ENCODE results near the gene FGFR3.
A peak's percentile ranks its signal among the peaks of the same experiment; 100 is the strongest.

FGFR3 gene

GRCh38 chr4:1792832-1793495 is at the start of gene FGFR3:
FGFR3 (plus strand) TSS chr4:1793293; CDS start chr4:1793935, 642 bp downstream.
- Histone ChIP-seq H3K4me3 (ENCODE audit: low read length) (no peak within 1 kb of the TSS), H3K27me3 (replicated peaks; ENCODE audit: control insufficient read depth, insufficient read depth, low read length) (peaks cover 23% of the 10 kb centered on the region), H3K4me1 (ENCODE audit: control insufficient read depth, insufficient read depth, low read length) (no peaks in the 10 kb centered on the region), H3K9me3 (ENCODE audit: control insufficient read depth, low read length) (no peaks in the 10 kb centered on the region), H3K9ac (ENCODE audit: low read length) (no peak within 1 kb of the TSS), H3K36me3 (ENCODE audit: control insufficient read depth, insufficient read depth, low read length, severe bottlenecking) (no peaks in the 10 kb centered on the region)
- DNase-seq (ENCODE audit: low read depth): peak; percentile 74

- Histone ChIP-seq H3K9me3 (ENCODE audit: control insufficient read depth, low read length) (peaks cover 4% of the 10 kb centered on the region), H3K4me3 (ENCODE audit: low read length) (no peak overlapping the region), H3K27me3 (replicated peaks; ENCODE audit: control insufficient read depth, insufficient read depth, low read length) (peaks cover 4% of the 10 kb centered on the region), H3K4me1 (ENCODE audit: control insufficient read depth, insufficient read depth, low read length) (no peaks in the 10 kb centered on the region), H3K9ac (ENCODE audit: low read length) (no peak overlapping the region), H3K36me3 (ENCODE audit: control insufficient read depth, insufficient read depth, low read length, severe bottlenecking) (peaks cover 6% of the 10 kb centered on the region)
- DNase-seq (ENCODE audit: low read depth): no peak
Observed at GRCh38 chr4:1743551-1743950, 49.5 kb upstream of the FGFR3 start.

- H3K27me3 ChIP-seq (replicated peaks; ENCODE audit: control insufficient read depth, insufficient read depth, low read length): peaks cover 4% of the 10 kb centered on the region
- peaks cover 5% of the 10 kb centered on the region for H3K36me3 ChIP-seq (ENCODE audit: control insufficient read depth, insufficient read depth, low read length, severe bottlenecking)
- no peaks in the 10 kb centered on the region for H3K4me1 ChIP-seq (ENCODE audit: control insufficient read depth, insufficient read depth, low read length)
- H3K9me3 ChIP-seq (ENCODE audit: control insufficient read depth, low read length): no peaks in the 10 kb centered on the region
- no peak overlapping the region for H3K4me3 ChIP-seq (ENCODE audit: low read length)
- H3K9ac ChIP-seq (ENCODE audit: low read length): no peak overlapping the region
- DNase-seq (ENCODE audit: low read depth): no peak
Observed at GRCh38 chr4:1743975-1744374, 49.1 kb upstream of the FGFR3 start.

- H3K27me3 ChIP-seq (replicated peaks; ENCODE audit: control insufficient read depth, insufficient read depth, low read length): peaks cover 4% of the 10 kb centered on the region
- H3K4me1 ChIP-seq (ENCODE audit: control insufficient read depth, insufficient read depth, low read length): no peaks in the 10 kb centered on the region
- H3K9me3 ChIP-seq (ENCODE audit: control insufficient read depth, low read length): no peaks in the 10 kb centered on the region
- H3K4me3 ChIP-seq (ENCODE audit: low read length): no peak overlapping the region
- peaks cover 5% of the 10 kb centered on the region for H3K36me3 ChIP-seq (ENCODE audit: control insufficient read depth, insufficient read depth, low read length, severe bottlenecking)
- H3K9ac ChIP-seq (ENCODE audit: low read length): no peak overlapping the region
- DNase-seq (ENCODE audit: low read depth): no peak
Observed at GRCh38 chr4:1744552-1744951, 48.5 kb upstream of the FGFR3 start.

- Histone ChIP-seq H3K36me3 (ENCODE audit: control insufficient read depth, insufficient read depth, low read length, severe bottlenecking) (peaks cover 5% of the 10 kb centered on the region), H3K27me3 (replicated peaks; ENCODE audit: control insufficient read depth, insufficient read depth, low read length) (peaks cover 4% of the 10 kb centered on the region), H3K4me1 (ENCODE audit: control insufficient read depth, insufficient read depth, low read length) (no peaks in the 10 kb centered on the region), H3K9me3 (ENCODE audit: control insufficient read depth, low read length) (no peaks in the 10 kb centered on the region), H3K9ac (ENCODE audit: low read length) (no peak overlapping the region), H3K4me3 (ENCODE audit: low read length) (no peak overlapping the region)
- no peak for DNase-seq (ENCODE audit: low read depth)
Observed at GRCh38 chr4:1745165-1745564, 47.9 kb upstream of the FGFR3 start.

- H3K9me3 ChIP-seq (ENCODE audit: control insufficient read depth, low read length): no peaks in the 10 kb centered on the region
- DNase-seq (ENCODE audit: low read depth): no peak
Observed at GRCh38 chr4:1745697-1746096, 47.4 kb upstream of the FGFR3 start.

GRCh38 chr4:1746265-1746691 is 46.8 kb upstream of the FGFR3 start:
- H3K4me1 ChIP-seq (ENCODE audit: control insufficient read depth, insufficient read depth, low read length): no peaks in the 10 kb centered on the region
- peaks cover 4% of the 10 kb centered on the region for H3K27me3 ChIP-seq (replicated peaks; ENCODE audit: control insufficient read depth, insufficient read depth, low read length)
- no peaks in the 10 kb centered on the region for H3K9me3 ChIP-seq (ENCODE audit: control insufficient read depth, low read length)
- no peak overlapping the region for H3K9ac ChIP-seq (ENCODE audit: low read length)
- peaks cover under 1% of the 10 kb centered on the region for H3K36me3 ChIP-seq (ENCODE audit: control insufficient read depth, insufficient read depth, low read length, severe bottlenecking)
- H3K4me3 ChIP-seq (ENCODE audit: low read length): no peak overlapping the region
- peak; percentile 79 for DNase-seq (ENCODE audit: low read depth)

More at GRCh38 chr4:1745697-1746096, 47.4 kb upstream of the FGFR3 start:
- Histone ChIP-seq H3K36me3 (ENCODE audit: control insufficient read depth, insufficient read depth, low read length, severe bottlenecking) (peaks cover 5% of the 10 kb centered on the region), H3K4me1 (ENCODE audit: control insufficient read depth, insufficient read depth, low read length) (no peaks in the 10 kb centered on the region), H3K4me3 (ENCODE audit: low read length) (no peak overlapping the region), H3K9ac (ENCODE audit: low read length) (no peak overlapping the region), H3K27me3 (replicated peaks; ENCODE audit: control insufficient read depth, insufficient read depth, low read length) (peaks cover 4% of the 10 kb centered on the region)

GRCh38 chr4:1746919-1747602 is 46.0 kb upstream of the FGFR3 start:
- no peak overlapping the region for H3K9ac ChIP-seq (ENCODE audit: low read length)
- no peaks in the 10 kb centered on the region for H3K36me3 ChIP-seq (ENCODE audit: control insufficient read depth, insufficient read depth, low read length, severe bottlenecking)
- H3K27me3 ChIP-seq (replicated peaks; ENCODE audit: control insufficient read depth, insufficient read depth, low read length): peaks cover 4% of the 10 kb centered on the region
- no peaks in the 10 kb centered on the region for H3K4me1 ChIP-seq (ENCODE audit: control insufficient read depth, insufficient read depth, low read length)
- no peak overlapping the region for H3K4me3 ChIP-seq (ENCODE audit: low read length)
- no peak for DNase-seq (ENCODE audit: low read depth)
- no peaks in the 10 kb centered on the region for H3K9me3 ChIP-seq (ENCODE audit: control insufficient read depth, low read length)

GRCh38 chr4:1747603-1747967 is 45.5 kb upstream of the FGFR3 start:
- H3K4me1 ChIP-seq (ENCODE audit: control insufficient read depth, insufficient read depth, low read length): no peaks in the 10 kb centered on the region
- no peak for DNase-seq (ENCODE audit: low read depth)
- no peak overlapping the region for H3K4me3 ChIP-seq (ENCODE audit: low read length)

GRCh38 chr4:1748465-1748995 is 44.6 kb upstream of the FGFR3 start:
- Histone ChIP-seq H3K27me3 (replicated peaks; ENCODE audit: control insufficient read depth, insufficient read depth, low read length) (peaks cover 4% of the 10 kb centered on the region), H3K9ac (ENCODE audit: low read length) (no peak overlapping the region), H3K9me3 (ENCODE audit: control insufficient read depth, low read length) (no peaks in the 10 kb centered on the region), H3K4me1 (ENCODE audit: control insufficient read depth, insufficient read depth, low read length) (no peaks in the 10 kb centered on the region), H3K4me3 (ENCODE audit: low read length) (no peak overlapping the region), H3K36me3 (ENCODE audit: control insufficient read depth, insufficient read depth, low read length, severe bottlenecking) (no peaks in the 10 kb centered on the region)
- DNase-seq (ENCODE audit: low read depth): peak; percentile 80

More at GRCh38 chr4:1747603-1747967, 45.5 kb upstream of the FGFR3 start:
- no peaks in the 10 kb centered on the region for H3K36me3 ChIP-seq (ENCODE audit: control insufficient read depth, insufficient read depth, low read length, severe bottlenecking)
- no peak overlapping the region for H3K9ac ChIP-seq (ENCODE audit: low read length)
- H3K9me3 ChIP-seq (ENCODE audit: control insufficient read depth, low read length): no peaks in the 10 kb centered on the region
- H3K27me3 ChIP-seq (replicated peaks; ENCODE audit: control insufficient read depth, insufficient read depth, low read length): peaks cover 4% of the 10 kb centered on the region

GRCh38 chr4:1749370-1749769 is 43.7 kb upstream of the FGFR3 start:
- no peaks in the 10 kb centered on the region for H3K4me1 ChIP-seq (ENCODE audit: control insufficient read depth, insufficient read depth, low read length)
- H3K36me3 ChIP-seq (ENCODE audit: control insufficient read depth, insufficient read depth, low read length, severe bottlenecking): no peaks in the 10 kb centered on the region
- peaks cover 7% of the 10 kb centered on the region for H3K27me3 ChIP-seq (replicated peaks; ENCODE audit: control insufficient read depth, insufficient read depth, low read length)
- H3K9me3 ChIP-seq (ENCODE audit: control insufficient read depth, low read length): no peaks in the 10 kb centered on the region
- no peak overlapping the region for H3K9ac ChIP-seq (ENCODE audit: low read length)
- DNase-seq (ENCODE audit: low read depth): no peak
- no peak overlapping the region for H3K4me3 ChIP-seq (ENCODE audit: low read length)

All from adipocyte (in vitro differentiated cells).